GM18858 (cell line): Measurements from ENCODE around the gene NFE2L1.
"Not testable (repeated sequence)": the region's sequence is repeated elsewhere in the genome, so short reads cannot be mapped to it uniquely, and the experiment has no call there.

Experiments
- ATAC-seq: cut with Tn5 transposase; IDR thresholded peaks from one replicate; pipeline ENCODE4 v1.9.1; 2021; ENCODE audit not compliant: unreplicated experiment

Gene NFE2L1, protein sequence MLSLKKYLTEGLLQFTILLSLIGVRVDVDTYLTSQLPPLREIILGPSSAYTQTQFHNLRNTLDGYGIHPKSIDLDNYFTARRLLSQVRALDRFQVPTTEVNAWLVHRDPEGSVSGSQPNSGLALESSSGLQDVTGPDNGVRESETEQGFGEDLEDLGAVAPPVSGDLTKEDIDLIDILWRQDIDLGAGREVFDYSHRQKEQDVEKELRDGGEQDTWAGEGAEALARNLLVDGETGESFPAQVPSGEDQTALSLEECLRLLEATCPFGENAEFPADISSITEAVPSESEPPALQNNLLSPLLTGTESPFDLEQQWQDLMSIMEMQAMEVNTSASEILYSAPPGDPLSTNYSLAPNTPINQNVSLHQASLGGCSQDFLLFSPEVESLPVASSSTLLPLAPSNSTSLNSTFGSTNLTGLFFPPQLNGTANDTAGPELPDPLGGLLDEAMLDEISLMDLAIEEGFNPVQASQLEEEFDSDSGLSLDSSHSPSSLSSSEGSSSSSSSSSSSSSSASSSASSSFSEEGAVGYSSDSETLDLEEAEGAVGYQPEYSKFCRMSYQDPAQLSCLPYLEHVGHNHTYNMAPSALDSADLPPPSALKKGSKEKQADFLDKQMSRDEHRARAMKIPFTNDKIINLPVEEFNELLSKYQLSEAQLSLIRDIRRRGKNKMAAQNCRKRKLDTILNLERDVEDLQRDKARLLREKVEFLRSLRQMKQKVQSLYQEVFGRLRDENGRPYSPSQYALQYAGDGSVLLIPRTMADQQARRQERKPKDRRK

DNA sequence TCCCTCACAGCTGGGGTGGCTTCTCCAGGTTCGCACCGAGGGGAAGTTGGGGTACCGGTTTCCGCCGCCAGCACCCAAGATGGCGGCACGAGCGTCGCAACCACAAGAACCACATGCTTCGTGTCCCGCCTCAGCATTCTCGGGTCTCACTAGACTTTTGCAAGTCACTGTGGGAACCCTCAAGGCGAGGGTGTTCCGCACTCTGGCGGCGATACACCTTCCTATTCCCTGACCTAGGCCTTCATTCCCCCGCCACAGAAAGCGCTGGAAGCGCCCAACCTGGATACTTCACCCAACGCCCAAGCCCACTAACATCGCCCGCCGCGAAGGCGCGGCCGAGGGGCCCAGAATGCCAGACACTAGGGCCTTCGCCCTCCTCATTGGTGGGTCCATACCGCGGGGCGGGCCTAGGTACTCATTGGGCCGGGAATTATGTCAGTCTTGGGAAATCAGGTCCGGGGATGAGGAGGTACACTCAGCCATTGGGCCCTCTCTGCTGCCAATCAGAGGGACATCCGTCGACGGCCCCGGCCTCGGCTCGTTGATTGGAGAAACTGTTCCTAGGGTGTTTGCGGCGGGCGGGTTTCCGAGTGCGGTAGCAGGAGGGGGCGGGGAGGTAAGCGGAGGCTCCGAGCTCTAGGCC, at the start of gene NFE2L1:
TSS of gene NFE2L1 (plus strand) at position 619 of the 643 bp plus-strand sequence. CDS start 2,760 bp downstream, outside the sequence.
- ATAC-seq: peak; percentile 83

DNA sequence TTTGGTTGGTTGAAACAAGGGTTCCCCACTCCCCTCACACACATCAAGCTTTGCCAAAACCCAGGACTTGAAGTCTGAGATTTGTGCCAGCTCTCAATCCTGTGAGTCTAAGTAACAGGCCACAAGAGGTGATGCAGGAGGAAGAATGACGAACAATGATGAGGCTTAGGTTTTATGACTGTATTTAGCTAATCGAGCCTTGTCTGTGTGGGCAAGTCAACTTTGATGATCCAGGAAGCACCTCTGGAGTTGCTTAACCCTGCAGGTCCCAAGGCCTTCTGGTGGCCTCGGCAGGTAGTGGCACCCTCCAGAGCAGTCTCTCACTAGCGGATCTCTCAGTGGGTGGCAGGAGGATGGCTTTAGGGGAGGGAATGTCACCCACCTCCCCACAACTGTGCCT, 48.6 kb upstream of the NFE2L1 start:
- ATAC-seq: no peak

DNA sequence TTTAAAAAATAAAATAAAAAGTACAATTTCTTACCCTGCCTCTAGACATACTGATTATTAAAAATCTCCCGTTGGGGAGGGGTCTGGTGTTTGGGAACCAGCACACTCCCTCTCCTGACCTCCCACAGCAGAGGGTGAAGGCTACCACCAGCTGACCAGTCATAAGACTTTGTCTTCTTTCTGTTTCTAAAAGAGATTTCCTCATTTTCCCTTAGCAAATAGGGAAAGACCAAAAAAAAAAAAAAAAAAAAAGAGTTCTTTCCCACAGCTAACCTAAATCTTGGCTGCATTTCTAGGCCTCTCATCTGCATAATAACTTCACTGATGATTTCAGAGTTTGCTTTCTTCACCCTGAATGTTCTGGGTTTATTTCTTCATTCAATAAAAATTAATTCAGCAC, 47.0 kb upstream of the NFE2L1 start:
- ATAC-seq: no peak

DNA sequence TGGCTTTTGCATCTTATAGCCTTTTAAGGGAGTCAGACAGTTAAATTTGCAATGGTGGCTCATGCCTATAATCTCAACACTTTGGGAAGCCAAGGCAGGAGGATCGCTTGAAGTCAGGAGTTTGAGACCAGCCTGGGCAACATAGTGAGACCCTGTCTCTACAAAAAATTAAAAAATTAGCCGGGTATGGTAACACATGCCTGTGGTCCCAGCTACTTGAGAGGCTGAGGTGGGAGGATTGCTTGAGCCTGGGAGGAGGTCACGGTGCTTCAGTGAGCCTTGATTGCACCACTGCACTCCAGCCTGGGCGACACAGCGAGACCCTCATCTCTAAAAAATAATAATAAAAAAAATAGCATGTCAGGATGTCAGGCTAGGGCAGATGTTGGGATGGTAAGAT, 46.5 kb upstream of the NFE2L1 start:
- ATAC-seq: not testable (repeated sequence)

DNA sequence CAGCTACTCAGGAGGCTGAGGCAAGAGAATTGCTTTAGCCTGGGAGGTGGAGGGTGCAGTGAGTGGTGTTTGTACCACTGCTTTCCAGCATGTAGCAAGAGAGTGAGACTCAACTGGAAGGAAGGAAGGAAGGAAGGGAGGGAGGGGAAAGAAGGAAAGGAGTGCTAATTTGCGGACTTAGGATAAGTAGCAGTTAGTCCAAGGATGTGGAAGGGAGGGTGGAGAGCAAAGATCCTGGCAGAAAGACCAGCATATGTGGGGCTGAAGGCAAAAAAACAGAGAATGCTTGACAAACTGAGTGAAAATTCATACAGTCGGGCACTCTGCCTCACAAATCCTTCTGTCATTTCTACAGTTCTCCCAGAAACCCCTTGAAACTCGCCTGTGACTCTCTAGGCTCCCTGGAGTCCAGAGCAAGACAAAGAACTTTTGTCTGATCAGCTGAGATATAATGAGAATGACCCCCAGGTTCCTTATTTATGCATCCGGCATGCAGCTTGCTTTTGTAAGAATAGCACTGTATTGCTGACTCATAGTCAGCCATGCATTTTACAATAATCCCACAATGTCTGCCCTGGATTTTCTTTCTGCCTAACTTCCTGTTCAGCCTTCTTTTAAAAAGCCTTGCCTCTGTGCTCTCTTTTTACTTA, 45.8 kb upstream of the NFE2L1 start:
- ATAC-seq: peak; percentile 55

DNA sequence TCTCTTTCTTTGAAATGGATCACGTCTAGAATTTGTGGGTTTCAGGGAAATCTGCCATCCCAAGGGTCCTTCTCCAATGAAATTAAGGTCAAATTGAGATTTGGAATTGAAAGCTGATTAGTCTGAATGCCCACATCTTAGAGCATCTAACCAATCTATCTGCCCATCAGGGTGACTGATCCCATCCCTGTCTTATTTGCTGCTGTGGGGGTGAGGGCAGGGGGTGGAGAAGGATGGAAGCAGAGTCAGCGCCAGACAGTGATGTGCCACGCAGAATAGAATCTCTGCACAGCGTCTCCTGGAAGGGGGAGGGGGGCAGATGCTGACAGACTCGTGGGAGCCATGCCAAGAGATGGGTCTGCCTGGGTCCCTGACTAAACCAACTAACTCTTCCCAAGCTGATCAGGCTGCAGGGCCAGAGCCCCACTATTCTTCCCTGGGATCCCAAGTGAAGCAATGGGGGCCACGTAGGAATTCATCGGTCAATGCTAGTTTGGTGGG, 45.2 kb upstream of the NFE2L1 start:
- no peak for ATAC-seq

DNA sequence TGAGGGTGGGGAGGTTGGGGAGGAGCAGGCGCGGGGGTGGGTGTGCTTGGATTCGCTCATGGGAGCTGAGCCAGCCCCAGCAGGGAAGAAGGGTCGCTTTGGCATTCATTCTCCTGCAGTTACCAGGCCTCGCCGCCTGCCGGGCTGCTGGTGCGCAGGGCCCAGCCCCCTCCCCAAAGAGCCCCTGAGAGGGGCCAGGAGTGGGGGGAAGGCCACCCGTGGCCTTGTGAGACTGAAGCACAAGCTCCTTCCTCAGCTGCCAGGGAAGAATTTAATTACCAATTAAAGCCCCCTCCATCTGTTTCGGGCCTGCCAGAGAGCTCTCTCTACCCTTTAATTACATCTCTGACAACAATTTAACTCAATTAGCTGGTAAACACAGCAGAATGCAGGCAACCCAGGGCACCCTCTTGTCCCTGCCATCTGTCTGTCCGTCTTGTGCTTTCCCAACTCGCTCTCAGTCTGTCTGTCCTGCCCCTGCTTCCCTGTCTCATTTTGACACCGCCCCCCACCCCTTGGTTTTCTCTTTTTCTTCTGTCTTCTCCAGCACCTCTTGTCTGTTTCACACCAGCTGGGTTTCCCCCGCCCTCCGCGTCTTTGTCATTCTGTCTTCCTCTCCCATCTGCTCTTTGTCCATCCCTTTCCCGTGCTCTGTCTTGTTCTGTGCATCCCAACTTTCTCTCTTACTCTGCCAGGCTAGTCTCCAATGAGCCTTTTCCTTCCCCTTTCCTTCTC, 44.6 kb upstream of the NFE2L1 start:
- no peak for ATAC-seq

DNA sequence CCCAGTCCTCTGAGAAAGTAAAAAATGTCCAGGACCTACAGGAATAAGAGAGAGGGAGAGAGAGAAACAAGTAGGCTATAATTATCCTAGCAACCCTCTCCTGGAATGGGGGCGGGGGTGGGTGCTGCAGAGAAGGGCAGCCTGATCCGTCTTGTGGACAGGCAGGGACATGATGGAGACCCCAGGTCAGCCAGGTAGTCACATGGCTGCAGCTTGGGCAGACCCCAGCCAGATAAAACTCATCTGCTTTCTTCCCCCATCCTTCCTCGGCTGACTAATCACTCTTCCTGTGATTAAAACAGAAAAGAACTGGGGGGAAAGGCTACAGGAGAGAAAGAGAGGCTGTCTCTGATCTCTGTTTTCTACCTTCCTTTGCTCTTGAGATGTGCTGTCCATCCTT, 43.2 kb upstream of the NFE2L1 start:
- no peak for ATAC-seq

DNA sequence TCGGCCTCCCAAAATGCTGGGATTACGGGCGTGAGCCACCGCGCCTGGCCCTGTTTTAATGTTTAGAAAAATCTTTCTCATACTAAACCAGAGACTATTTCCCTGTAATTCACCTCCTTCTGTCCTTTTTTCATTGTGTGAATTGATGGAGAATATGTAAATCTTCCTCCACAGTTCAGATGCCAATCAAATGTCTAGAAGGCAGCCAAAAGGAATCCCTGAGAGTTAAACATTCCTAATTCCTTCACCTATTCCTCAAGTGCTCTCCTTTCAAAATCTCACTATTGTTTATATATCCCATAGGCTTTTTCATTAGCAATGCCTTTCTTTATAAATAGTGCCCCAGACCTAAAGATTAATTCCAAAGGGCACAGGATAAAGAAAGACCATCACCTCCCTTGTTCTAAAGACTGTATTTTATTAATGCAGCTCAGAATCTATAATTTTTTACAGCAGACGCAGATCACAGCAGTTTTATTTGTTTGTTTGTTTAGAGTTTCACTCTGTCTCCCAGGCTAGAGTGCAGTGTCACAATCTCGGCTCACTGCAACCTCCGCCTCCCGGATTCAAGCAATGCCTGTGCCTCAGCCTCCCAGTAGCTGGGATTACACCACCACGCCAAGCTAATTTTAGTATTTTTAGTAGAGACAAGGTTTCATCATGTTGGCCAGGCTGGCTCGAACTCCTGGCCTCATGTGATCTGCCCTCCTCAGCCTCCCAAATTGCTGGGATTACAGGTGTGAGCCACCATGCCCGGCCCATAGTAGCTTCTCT, 41.0 kb upstream of the NFE2L1 start:
- ATAC-seq: no peak

DNA sequence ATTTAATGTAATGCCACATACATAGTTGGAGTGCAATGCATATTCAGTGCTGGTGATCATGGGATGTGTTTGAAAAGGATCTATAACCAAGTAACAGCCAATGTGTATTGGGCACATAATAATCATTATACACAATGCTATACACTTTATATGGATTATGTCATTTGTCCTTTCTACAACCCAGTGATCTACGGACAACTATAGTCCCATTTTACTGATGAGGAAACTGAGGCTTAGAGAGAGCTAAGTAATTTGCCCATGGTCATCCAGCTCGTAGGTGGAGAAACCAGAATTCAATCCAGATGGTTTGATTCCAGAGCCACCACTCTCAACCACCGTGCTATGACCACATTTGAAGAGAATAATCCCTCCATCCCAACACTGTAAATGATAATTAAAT, 38.0 kb upstream of the NFE2L1 start:
- no peak for ATAC-seq

DNA sequence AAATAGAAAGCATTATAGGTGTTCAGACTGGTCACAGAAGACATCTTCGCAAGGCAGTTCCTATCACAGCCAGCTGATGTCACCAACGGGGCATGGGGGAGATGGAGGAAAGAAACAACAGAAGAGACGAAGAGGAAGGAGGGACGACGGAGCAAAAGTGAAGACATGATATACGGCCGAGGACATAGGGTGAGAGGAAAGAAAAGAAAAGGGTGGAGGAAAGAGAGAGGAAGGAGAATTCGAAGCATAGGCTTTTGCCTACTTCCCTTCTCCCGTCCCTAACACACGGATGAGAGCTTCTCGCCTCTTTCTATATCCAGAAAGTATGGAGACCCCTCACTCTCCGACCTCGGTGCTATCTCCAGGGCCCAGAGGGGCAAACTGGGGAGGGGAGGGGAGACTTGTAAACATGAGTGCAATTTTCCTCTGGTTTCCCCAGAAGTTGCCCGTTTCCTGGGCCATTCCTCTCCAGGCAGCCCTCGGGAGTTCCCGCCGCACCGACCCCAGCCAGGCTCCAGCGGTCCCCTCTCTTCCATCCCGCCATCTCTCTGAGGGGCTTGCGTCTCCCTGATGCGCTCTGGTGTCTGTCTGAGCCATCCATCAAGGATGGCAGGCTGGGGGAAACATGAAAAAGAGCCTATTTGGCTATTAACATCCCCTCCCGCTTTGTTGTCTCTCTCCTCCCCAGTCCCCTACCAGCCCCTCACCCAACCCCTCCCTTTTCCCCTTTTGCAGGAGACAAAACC, 36.6 kb upstream of the NFE2L1 start:
- ATAC-seq: no peak

DNA sequence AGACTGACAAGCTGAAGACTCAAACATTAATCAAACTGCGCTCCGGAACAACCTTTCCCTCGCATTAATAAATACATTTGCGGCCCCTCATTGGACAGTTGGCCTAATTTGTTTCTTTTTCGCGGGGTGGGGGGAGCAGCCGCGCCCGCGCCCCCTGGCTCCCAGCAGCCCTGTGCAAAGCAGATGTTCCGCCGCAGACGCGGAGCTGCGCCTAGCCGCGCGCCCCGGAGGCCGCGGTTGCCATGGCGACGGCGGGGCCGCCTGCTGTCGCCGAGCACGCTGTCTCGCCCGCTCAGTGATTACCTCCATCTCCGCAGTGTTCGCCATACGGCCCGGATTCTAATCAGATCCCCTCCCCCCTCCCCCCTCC, 36.0 kb upstream of the NFE2L1 start:
- ATAC-seq: no peak

DNA sequence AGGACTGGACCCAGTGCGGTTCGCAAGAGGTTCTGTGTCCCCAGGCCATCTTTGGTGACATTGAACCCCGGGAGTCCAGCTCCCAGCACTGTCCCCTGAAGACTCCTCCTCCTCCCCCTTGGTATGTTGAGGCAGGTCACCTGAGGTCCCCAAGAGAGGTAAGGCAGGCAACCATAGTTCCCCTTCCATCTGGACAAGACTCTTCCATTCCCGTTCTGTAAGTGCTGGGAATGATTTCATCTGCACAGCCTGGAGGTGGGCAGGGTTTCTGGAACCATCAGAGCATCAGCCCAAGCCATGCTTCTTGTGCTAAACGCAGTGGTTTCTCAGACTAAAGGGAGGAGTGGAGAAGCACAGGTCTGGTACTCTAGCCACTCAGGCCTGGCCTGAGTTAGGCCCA, 35.5 kb upstream of the NFE2L1 start:
- no peak for ATAC-seq

DNA sequence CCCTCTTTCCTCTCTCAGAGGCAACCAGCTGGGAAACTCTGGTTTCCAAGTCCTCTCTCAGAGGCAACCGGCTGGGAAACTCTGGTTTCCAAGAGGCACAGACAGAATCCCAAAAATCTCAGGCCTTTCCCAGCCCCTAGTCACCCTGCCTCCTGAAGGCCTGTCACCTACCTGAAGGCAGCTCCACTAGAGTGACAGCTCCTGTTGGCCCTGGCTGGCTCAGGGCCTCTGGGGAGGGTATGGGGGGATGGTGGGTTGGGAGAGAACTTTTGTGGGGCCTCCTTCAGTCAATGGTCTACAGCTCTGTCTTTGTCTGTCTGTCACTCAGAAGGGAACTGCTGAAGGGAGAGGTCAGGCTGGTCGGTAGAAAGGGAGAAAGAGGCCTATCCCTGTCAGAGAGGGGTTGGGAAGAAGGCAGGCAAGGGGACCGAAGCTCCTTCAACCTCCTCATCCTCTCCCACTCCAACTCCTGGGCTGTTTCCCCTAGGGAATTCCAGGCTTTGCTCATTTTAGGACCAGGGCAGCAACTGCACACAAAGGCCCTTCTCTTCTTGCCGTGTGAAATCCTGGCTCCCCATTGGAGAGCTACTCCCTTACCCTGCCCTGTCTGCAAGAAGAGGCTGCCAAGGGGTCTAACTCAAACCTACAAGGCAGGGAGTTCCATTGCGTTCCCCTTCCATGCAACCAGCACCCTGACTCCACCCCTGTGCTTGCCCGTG, 34.1 kb upstream of the NFE2L1 start:
- ATAC-seq: no peak

DNA sequence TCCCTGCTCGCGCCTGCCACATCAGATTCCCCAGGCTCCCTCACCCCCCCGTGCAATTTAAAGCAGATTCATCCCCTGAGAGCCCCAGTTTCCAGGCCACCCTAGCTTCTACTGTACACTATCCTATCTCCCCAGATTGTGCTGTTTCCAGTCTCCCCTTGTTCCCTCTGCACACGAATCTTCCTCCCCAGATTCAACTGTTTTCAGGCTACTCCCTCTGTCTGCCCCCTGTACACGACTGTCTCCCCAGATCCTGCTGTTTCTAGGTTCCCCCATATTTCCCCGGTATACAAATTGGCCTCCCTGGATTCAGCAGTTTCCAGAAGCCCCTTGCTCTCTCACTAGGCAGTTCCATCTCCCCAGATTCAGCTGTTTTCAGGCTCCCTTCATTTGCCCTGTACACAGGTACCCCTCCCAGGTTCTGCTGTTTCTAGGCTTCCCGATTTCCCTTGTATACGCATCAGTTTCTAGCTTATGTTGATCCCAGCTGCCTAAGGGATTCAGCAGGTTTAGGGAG, 33.5 kb upstream of the NFE2L1 start:
- no peak for ATAC-seq

DNA sequence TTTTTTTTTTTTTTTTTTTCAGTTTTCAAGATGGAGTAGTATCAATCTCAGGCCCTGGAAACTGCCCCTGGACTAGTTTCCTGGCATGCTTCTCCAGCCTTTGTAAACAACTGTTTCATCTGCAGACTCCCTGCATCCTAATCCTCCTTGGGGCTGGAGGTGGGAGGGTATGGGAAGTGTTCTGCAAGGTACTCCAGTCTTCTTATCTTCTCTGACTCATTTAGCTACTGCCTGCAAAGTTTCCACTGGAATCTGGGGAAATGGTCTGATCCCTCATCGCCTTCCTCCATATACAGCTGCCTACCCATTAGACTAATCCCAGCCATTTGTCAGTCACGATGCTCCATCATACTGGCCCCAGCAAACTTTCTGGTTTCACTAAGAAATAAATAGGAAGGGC, 32.0 kb upstream of the NFE2L1 start:
- ATAC-seq: no peak

DNA sequence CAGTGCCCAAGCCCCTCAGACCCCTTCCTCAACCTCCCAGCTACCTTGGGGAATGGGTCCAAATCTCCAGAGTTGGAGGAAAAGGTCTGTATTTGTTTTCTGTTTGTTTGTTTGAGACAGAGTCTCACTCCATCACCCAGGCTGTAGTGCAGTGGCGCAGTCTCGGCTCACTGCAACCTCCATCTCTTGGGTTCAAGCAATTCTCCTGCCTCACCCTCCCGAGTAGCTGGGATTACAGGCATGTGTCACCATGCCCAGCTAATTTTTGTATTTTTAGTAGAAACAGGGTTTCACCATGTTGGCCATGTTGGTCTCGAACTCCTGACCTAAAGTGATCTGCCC, 30.4 kb upstream of the NFE2L1 start:
- ATAC-seq: not testable (repeated sequence)

DNA sequence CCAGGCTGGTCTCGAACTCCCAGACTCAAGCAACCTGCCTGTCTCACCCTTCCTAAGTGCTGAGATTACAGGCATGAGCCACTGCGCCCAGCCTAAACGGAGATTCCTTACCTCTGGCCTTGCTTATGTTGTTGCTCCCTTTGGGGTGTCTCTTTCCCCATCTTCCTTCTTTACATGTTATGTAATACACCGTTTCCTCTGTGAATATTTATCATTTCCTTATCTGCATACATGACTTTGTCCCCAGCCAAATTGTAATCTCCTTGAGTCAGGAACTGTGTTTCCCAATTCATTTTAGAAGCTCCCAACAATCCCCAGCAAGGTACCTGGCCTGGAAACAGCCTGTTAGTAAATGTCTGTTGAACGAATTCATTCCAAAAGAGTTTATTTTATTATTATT, 26.2 kb upstream of the NFE2L1 start:
- no peak for ATAC-seq
